ENCODE results near the gene DHX34.
A peak's percentile ranks its signal among the peaks of the same experiment; 100 is the strongest.

DHX34 gene

GRCh38 chr19:47414469-47414868, 65.4 kb downstream of the DHX34 start:
- Histone ChIP-seq H3K9ac (ENCODE audit: low read depth, low read length) (no peak overlapping the region), H3K36me3 (ENCODE audit: control insufficient read depth, insufficient read depth, low read length) (peaks cover 6% of the 10 kb centered on the region; the same call in 1 of the 2 replicates), H3K27me3 (ENCODE audit: control insufficient read depth, insufficient read depth, low read length) (peaks cover 35% of the 10 kb centered on the region), H3K4me1 (ENCODE audit: control insufficient read depth, insufficient read depth, low read length) (peaks cover 9% of the 10 kb centered on the region), H3K27ac (ENCODE audit: low read depth, low read length) (no peak overlapping the region), H3K9me3 (ENCODE audit: control insufficient read depth, insufficient read depth, low read length) (no peaks in the 10 kb centered on the region), H3K4me3 (ENCODE audit: low read depth, low read length) (no peak overlapping the region)

- Histone ChIP-seq H3K4me3 (ENCODE audit: low read depth, low read length) (no peak overlapping the region), H3K27ac (ENCODE audit: low read depth, low read length) (no peak overlapping the region), H3K36me3 (ENCODE audit: control insufficient read depth, insufficient read depth, low read length) (peaks cover 6% of the 10 kb centered on the region; the same call in 1 of the 2 replicates), H3K9me3 (ENCODE audit: control insufficient read depth, insufficient read depth, low read length) (no peaks in the 10 kb centered on the region), H3K9ac (ENCODE audit: low read depth, low read length) (no peak overlapping the region), H3K4me1 (ENCODE audit: control insufficient read depth, insufficient read depth, low read length) (peaks cover 16% of the 10 kb centered on the region), H3K27me3 (ENCODE audit: control insufficient read depth, insufficient read depth, low read length) (peaks cover 51% of the 10 kb centered on the region)
These were observed 67.0 kb downstream of the DHX34 start for GRCh38 chr19:47415953-47416642.

- Histone ChIP-seq H3K36me3 (ENCODE audit: control insufficient read depth, insufficient read depth, low read length) (peaks cover 6% of the 10 kb centered on the region; the same call in 1 of the 2 replicates), H3K4me1 (ENCODE audit: control insufficient read depth, insufficient read depth, low read length) (peaks cover 22% of the 10 kb centered on the region), H3K9ac (ENCODE audit: low read depth, low read length) (no peak overlapping the region), H3K27me3 (ENCODE audit: control insufficient read depth, insufficient read depth, low read length) (peaks cover 57% of the 10 kb centered on the region), H3K9me3 (ENCODE audit: control insufficient read depth, insufficient read depth, low read length) (no peaks in the 10 kb centered on the region), H3K27ac (ENCODE audit: low read depth, low read length) (no peak overlapping the region), H3K4me3 (ENCODE audit: low read depth, low read length) (0 out of 2 replicates have a peak overlapping the region, but pooled peaks have one; percentile 65)
These were observed 67.5 kb downstream of the DHX34 start for GRCh38 chr19:47416643-47416985.

- H3K27me3 ChIP-seq (ENCODE audit: control insufficient read depth, insufficient read depth, low read length) = peaks cover 63% of the 10 kb centered on the region
These were observed 68.1 kb downstream of the DHX34 start for GRCh38 chr19:47417107-47417745.

GRCh38 chr19:47417746-47418691, 68.9 kb downstream of the DHX34 start:
- peaks cover 6% of the 10 kb centered on the region; the same call in 1 of the 2 replicates for H3K36me3 ChIP-seq (ENCODE audit: control insufficient read depth, insufficient read depth, low read length)
- no peak overlapping the region for H3K27ac ChIP-seq (ENCODE audit: low read depth, low read length)
- no peaks in the 10 kb centered on the region for H3K9me3 ChIP-seq (ENCODE audit: control insufficient read depth, insufficient read depth, low read length)
- H3K4me3 ChIP-seq (ENCODE audit: low read depth, low read length) = peak overlapping the region; percentile 65
- H3K4me1 ChIP-seq (ENCODE audit: control insufficient read depth, insufficient read depth, low read length) = peaks cover 26% of the 10 kb centered on the region
- H3K27me3 ChIP-seq (ENCODE audit: control insufficient read depth, insufficient read depth, low read length) = peaks cover 71% of the 10 kb centered on the region
- no peak overlapping the region for H3K9ac ChIP-seq (ENCODE audit: low read depth, low read length)

More at GRCh38 chr19:47417107-47417745, 68.1 kb downstream of the DHX34 start:
- Histone ChIP-seq H3K27ac (ENCODE audit: low read depth, low read length) (no peak overlapping the region), H3K9me3 (ENCODE audit: control insufficient read depth, insufficient read depth, low read length) (no peaks in the 10 kb centered on the region), H3K9ac (ENCODE audit: low read depth, low read length) (no peak overlapping the region), H3K36me3 (ENCODE audit: control insufficient read depth, insufficient read depth, low read length) (peaks cover 6% of the 10 kb centered on the region; the same call in 1 of the 2 replicates), H3K4me3 (ENCODE audit: low read depth, low read length) (peak overlapping the region; percentile 65), H3K4me1 (ENCODE audit: control insufficient read depth, insufficient read depth, low read length) (peaks cover 23% of the 10 kb centered on the region)

- Histone ChIP-seq H3K4me3 (ENCODE audit: low read depth, low read length) (peak overlapping the region; percentile 65), H3K27ac (ENCODE audit: low read depth, low read length) (no peak overlapping the region), H3K36me3 (ENCODE audit: control insufficient read depth, insufficient read depth, low read length) (peaks cover 6% of the 10 kb centered on the region; the same call in 1 of the 2 replicates), H3K27me3 (ENCODE audit: control insufficient read depth, insufficient read depth, low read length) (peaks cover 77% of the 10 kb centered on the region), H3K9ac (ENCODE audit: low read depth, low read length) (no peak overlapping the region), H3K4me1 (ENCODE audit: control insufficient read depth, insufficient read depth, low read length) (peaks cover 26% of the 10 kb centered on the region), H3K9me3 (ENCODE audit: control insufficient read depth, insufficient read depth, low read length) (no peaks in the 10 kb centered on the region)
These were observed 69.5 kb downstream of the DHX34 start for GRCh38 chr19:47418692-47419029.

- peaks cover 82% of the 10 kb centered on the region for H3K27me3 ChIP-seq (ENCODE audit: control insufficient read depth, insufficient read depth, low read length)
- H3K4me1 ChIP-seq (ENCODE audit: control insufficient read depth, insufficient read depth, low read length) = peaks cover 26% of the 10 kb centered on the region
- peaks cover 3% of the 10 kb centered on the region; the same call in 1 of the 2 replicates for H3K36me3 ChIP-seq (ENCODE audit: control insufficient read depth, insufficient read depth, low read length)
- no peak within 1 kb of the TSS for H3K9ac ChIP-seq (ENCODE audit: low read depth, low read length)
- no peak within 1 kb of the TSS for H3K27ac ChIP-seq (ENCODE audit: low read depth, low read length)
- no peaks in the 10 kb centered on the region for H3K9me3 ChIP-seq (ENCODE audit: control insufficient read depth, insufficient read depth, low read length)
- H3K4me3 ChIP-seq (ENCODE audit: low read depth, low read length) = peak within 1 kb of the TSS; percentile 65
These were observed 70.1 kb downstream of the DHX34 start, which contains the start of gene MEIS3 for GRCh38 chr19:47419030-47419783. MEIS3 (minus strand) TSS chr19:47419527; CDS start chr19:47419081, 446 bp downstream.

GRCh38 chr19:47419789-47420188, 70.7 kb downstream of the DHX34 start:
- H3K9ac ChIP-seq (ENCODE audit: low read depth, low read length) = no peak overlapping the region
- H3K9me3 ChIP-seq (ENCODE audit: control insufficient read depth, insufficient read depth, low read length) = no peaks in the 10 kb centered on the region
- peak overlapping the region; percentile 65 for H3K4me3 ChIP-seq (ENCODE audit: low read depth, low read length)
- no peak overlapping the region for H3K27ac ChIP-seq (ENCODE audit: low read depth, low read length)
- peaks cover 83% of the 10 kb centered on the region for H3K27me3 ChIP-seq (ENCODE audit: control insufficient read depth, insufficient read depth, low read length)
- H3K4me1 ChIP-seq (ENCODE audit: control insufficient read depth, insufficient read depth, low read length) = peaks cover 26% of the 10 kb centered on the region
- no peaks in the 10 kb centered on the region for H3K36me3 ChIP-seq (ENCODE audit: control insufficient read depth, insufficient read depth, low read length)

- H3K4me3 ChIP-seq (ENCODE audit: low read depth, low read length) = peak overlapping the region; percentile 45
- H3K9me3 ChIP-seq (ENCODE audit: control insufficient read depth, insufficient read depth, low read length) = no peaks in the 10 kb centered on the region
- peaks cover 84% of the 10 kb centered on the region for H3K27me3 ChIP-seq (ENCODE audit: control insufficient read depth, insufficient read depth, low read length)
- H3K36me3 ChIP-seq (ENCODE audit: control insufficient read depth, insufficient read depth, low read length) = no peaks in the 10 kb centered on the region
- no peak overlapping the region for H3K9ac ChIP-seq (ENCODE audit: low read depth, low read length)
- no peak overlapping the region for H3K27ac ChIP-seq (ENCODE audit: low read depth, low read length)
- peaks cover 26% of the 10 kb centered on the region for H3K4me1 ChIP-seq (ENCODE audit: control insufficient read depth, insufficient read depth, low read length)
These were observed 72.2 kb downstream of the DHX34 start for GRCh38 chr19:47421244-47421786.

- Histone ChIP-seq H3K27me3 (ENCODE audit: control insufficient read depth, insufficient read depth, low read length) (peaks cover 82% of the 10 kb centered on the region), H3K9ac (ENCODE audit: low read depth, low read length) (no peak overlapping the region), H3K27ac (ENCODE audit: low read depth, low read length) (no peak overlapping the region), H3K9me3 (ENCODE audit: control insufficient read depth, insufficient read depth, low read length) (no peaks in the 10 kb centered on the region), H3K4me3 (ENCODE audit: low read depth, low read length) (peak overlapping the region; percentile 35), H3K4me1 (ENCODE audit: control insufficient read depth, insufficient read depth, low read length) (peaks cover 26% of the 10 kb centered on the region), H3K36me3 (ENCODE audit: control insufficient read depth, insufficient read depth, low read length) (no peaks in the 10 kb centered on the region)
These were observed 72.8 kb downstream of the DHX34 start for GRCh38 chr19:47421844-47422395.
